ENCODE measurements around the gene CFAP410. TPM values are rescaled to one million over a fixed set of nuclear protein-coding genes. Genes with fewer than 3 reads are reported as not detected.

The CFAP410 gene
- total RNA-seq, 3 donors from 2014 or later (not counting 1 experiment from before 2014, with no cell fraction given) = 43.6 to 47.4 (median 46.7) TPM

GRCh38 chr21:44329971-44330681 lies 9.1 kb downstream of the CFAP410 start:
- Mint-ChIP-seq H3K4me1 (peaks cover 0 to 4% of the 10 kb centered on the region in 2 donors), H3K9me3 (no peaks in the 10 kb centered on the region), H3K36me3 (no peaks in the 10 kb centered on the region), H3K4me3 (no peak overlapping the region), H3K27ac (no peak overlapping the region), H3K27me3 (ENCODE audit: low read depth in 2 of 2) (no peaks in the 10 kb centered on the region)
- no peak overlapping the region for H3K27ac ChIP-seq (ENCODE audit: low read length)
- H3K36me3 ChIP-seq (ENCODE audit: control insufficient read depth, insufficient read depth, low read length) = peaks cover 23% of the 10 kb centered on the region
- intact Hi-C loops (cut with micrococcal nuclease) = no loop called here
- peaks cover 8% of the 10 kb centered on the region for H3K4me1 ChIP-seq (ENCODE audit: control insufficient read depth, insufficient read depth, low read length)
- TF ChIP-seq CTCF (IDR thresholded peaks at IDR 0.05) = no peak
- 93% methylated on average over 44 of the region's 44 CpGs for WGBS (ENCODE audit: insufficient coverage)
- no peaks in the 10 kb centered on the region for H3K9me3 ChIP-seq (ENCODE audit: control insufficient read depth, insufficient read depth, low read length)
- DNase-seq = no peak
- H3K4me3 ChIP-seq (ENCODE audit: low read length) = no peak overlapping the region
- H3K27me3 ChIP-seq (ENCODE audit: control insufficient read depth, insufficient read depth, low read length) = no peaks in the 10 kb centered on the region
- ATAC-seq = no peak

- no peaks in the 10 kb centered on the region for H3K9me3 Mint-ChIP-seq
- H3K36me3 Mint-ChIP-seq = no peaks in the 10 kb centered on the region
- no peak overlapping the region for H3K27ac Mint-ChIP-seq
- no peak overlapping the region for H3K27ac ChIP-seq (ENCODE audit: low read length)
- no peaks in the 10 kb centered on the region for H3K4me1 Mint-ChIP-seq
- H3K36me3 ChIP-seq (ENCODE audit: control insufficient read depth, insufficient read depth, low read length) = peaks cover 23% of the 10 kb centered on the region
- TF ChIP-seq CTCF (IDR thresholded peaks at IDR 0.05) = no peak
- intact Hi-C loops (cut with micrococcal nuclease) = no loop called here
- ATAC-seq = no peak
- no peaks in the 10 kb centered on the region for H3K27me3 ChIP-seq (ENCODE audit: control insufficient read depth, insufficient read depth, low read length)
- H3K4me3 ChIP-seq (ENCODE audit: low read length) = no peak overlapping the region
- WGBS (ENCODE audit: insufficient coverage) = 93% methylated on average over 25 of the region's 26 CpGs
- no peak for DNase-seq
- no peak overlapping the region for H3K4me3 Mint-ChIP-seq
- peaks cover 5% of the 10 kb centered on the region for H3K4me1 ChIP-seq (ENCODE audit: control insufficient read depth, insufficient read depth, low read length)
- H3K27me3 Mint-ChIP-seq (ENCODE audit: low read depth in 2 of 2) = no peaks in the 10 kb centered on the region
- no peaks in the 10 kb centered on the region for H3K9me3 ChIP-seq (ENCODE audit: control insufficient read depth, insufficient read depth, low read length)
Measured at GRCh38 chr21:44329086-44329889, 9.9 kb downstream of the CFAP410 start.

GRCh38 chr21:44328242-44328895 lies 10.8 kb downstream of the CFAP410 start:
- H3K9me3 ChIP-seq (ENCODE audit: control insufficient read depth, insufficient read depth, low read length) = no peaks in the 10 kb centered on the region
- H3K27ac Mint-ChIP-seq = no peak overlapping the region
- TF ChIP-seq CTCF (IDR thresholded peaks at IDR 0.05) = no peak
- no peak overlapping the region for H3K4me3 ChIP-seq (ENCODE audit: low read length)
- H3K4me1 ChIP-seq (ENCODE audit: control insufficient read depth, insufficient read depth, low read length) = no peaks in the 10 kb centered on the region
- no peaks in the 10 kb centered on the region for H3K27me3 Mint-ChIP-seq (ENCODE audit: low read depth in 2 of 2)
- no peaks in the 10 kb centered on the region for H3K36me3 Mint-ChIP-seq
- no peaks in the 10 kb centered on the region for H3K4me1 Mint-ChIP-seq
- ATAC-seq (no peak), DNase-seq (no peak)
- H3K4me3 Mint-ChIP-seq = no peak overlapping the region
- H3K9me3 Mint-ChIP-seq = no peaks in the 10 kb centered on the region
- H3K27ac ChIP-seq (ENCODE audit: low read length) = no peak overlapping the region
- intact Hi-C loops (cut with micrococcal nuclease) = no loop called here
- no peaks in the 10 kb centered on the region for H3K27me3 ChIP-seq (ENCODE audit: control insufficient read depth, insufficient read depth, low read length)
- 92% methylated on average over 25 of the region's 25 CpGs for WGBS (ENCODE audit: insufficient coverage)
- H3K36me3 ChIP-seq (ENCODE audit: control insufficient read depth, insufficient read depth, low read length) = peaks cover 32% of the 10 kb centered on the region
